ENCODE data around the gene ARAP1. TPM values are rescaled to one million over a fixed set of nuclear protein-coding genes. Genes with fewer than 3 reads are reported as not detected.

The ARAP1 gene
- total RNA-seq, 1 experiment from 2014 or later: 86.2 TPM

DNA sequence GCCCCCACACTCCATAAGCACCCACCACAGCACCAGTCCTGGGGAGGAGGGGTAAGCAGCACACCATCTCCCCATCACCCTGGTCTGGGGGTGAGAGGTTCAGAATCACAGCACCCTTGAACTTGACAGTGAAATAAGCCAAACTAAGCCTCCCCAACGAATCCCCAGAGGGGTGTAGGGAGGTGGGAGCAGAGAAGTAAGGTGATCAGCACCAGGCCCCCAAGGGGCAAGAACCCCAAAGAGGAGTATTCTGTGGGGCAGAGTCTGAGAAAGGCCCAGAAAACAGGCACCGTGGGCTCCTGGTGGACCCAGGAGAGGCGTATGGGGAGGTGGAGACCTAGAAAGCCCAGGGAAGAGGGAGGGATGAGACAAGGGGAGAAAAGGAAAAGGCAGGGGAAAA lies 30.9 kb downstream of the ARAP1 start:
- ATAC-seq (no peak), DNase-seq (no peak)
- H3K79me2 ChIP-seq (ENCODE audit: low read length): peaks cover 59% of the 10 kb centered on the region
- peak overlapping the region; percentile 58 for H3K4me3 ChIP-seq (ENCODE audit: low read length)
- no peak overlapping the region; the same call in 1 of the 2 replicates for H3K27ac ChIP-seq (ENCODE audit: low read length)
- no peaks in the 10 kb centered on the region for H3K9me2 ChIP-seq (replicated peaks; ENCODE audit: low read length)
- no peaks in the 10 kb centered on the region for H4K20me1 ChIP-seq (ENCODE audit: low read length)
- intact Hi-C loops (cut with micrococcal nuclease): loop anchor here (10.0 kb wide), 1 partner anchor 124 kb away; no protein-coding TSS in a partner anchor
- no peak overlapping the region for H2AFZ ChIP-seq (ENCODE audit: low read length)
- ChIA-PET POLR2A (ENCODE audit: unreplicated experiment) (no interaction called here), CTCF (no interaction called here)
- peaks cover 22% of the 10 kb centered on the region for H3K4me1 ChIP-seq (ENCODE audit: insufficient read depth, low read length)
- H3K27me3 ChIP-seq (ENCODE audit: low read length): no peaks in the 10 kb centered on the region
- TF ChIP-seq EZH2phosphoT487 (IDR thresholded peaks at IDR 0.05; ENCODE audit: borderline replicate concordance, low read length): no peak
- TF ChIP-seq, protein P1, sequence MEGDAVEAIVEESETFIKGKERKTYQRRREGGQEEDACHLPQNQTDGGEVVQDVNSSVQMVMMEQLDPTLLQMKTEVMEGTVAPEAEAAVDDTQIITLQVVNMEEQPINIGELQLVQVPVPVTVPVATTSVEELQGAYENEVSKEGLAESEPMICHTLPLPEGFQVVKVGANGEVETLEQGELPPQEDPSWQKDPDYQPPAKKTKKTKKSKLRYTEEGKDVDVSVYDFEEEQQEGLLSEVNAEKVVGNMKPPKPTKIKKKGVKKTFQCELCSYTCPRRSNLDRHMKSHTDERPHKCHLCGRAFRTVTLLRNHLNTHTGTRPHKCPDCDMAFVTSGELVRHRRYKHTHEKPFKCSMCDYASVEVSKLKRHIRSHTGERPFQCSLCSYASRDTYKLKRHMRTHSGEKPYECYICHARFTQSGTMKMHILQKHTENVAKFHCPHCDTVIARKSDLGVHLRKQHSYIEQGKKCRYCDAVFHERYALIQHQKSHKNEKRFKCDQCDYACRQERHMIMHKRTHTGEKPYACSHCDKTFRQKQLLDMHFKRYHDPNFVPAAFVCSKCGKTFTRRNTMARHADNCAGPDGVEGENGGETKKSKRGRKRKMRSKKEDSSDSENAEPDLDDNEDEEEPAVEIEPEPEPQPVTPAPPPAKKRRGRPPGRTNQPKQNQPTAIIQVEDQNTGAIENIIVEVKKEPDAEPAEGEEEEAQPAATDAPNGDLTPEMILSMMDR (conservative IDR thresholded peaks at IDR 0.05; ENCODE audit: low read depth, low read length): no peak
- no peak for TF ChIP-seq EZH2 (IDR thresholded peaks at IDR 0.05; ENCODE audit: low read length, unreplicated experiment)
- H3K9ac ChIP-seq (ENCODE audit: low read length): peak overlapping the region; percentile 61
- H3K36me3 ChIP-seq (ENCODE audit: low read depth, low read length): no peaks in the 10 kb centered on the region; the same call in 1 of the 2 replicates
- H3K9me3 ChIP-seq (ENCODE audit: low read length): no peaks in the 10 kb centered on the region
- BruUV-seq (replicated peaks): no TSS peak
- H3K4me2 ChIP-seq (ENCODE audit: low read length): peak overlapping the region; percentile 80
- H3F3A ChIP-seq (ENCODE audit: low read length, unreplicated experiment): no peaks in the 10 kb centered on the region

DNA sequence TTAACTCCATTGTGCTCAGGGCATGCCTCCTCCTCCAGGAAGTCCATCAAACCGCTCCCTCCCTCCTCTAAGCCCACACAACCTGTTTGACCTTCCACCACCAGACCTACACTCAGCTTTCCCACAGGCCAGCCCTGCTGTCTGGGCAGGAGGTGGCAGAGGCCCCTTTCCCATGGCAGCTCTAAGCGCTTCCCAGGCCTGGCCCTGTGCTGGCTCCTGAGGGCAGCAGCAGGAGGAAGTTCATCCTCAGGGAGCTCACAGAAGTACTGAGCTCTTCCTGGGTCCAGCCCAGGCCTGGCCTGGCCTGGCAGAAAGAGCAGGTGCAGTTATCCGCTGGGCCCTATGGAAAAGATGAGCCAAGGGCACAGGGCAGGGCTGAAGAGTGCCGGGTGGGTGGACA lies 31.4 kb downstream of the ARAP1 start:
- Histone ChIP-seq H3K27me3 (ENCODE audit: low read length) (no peaks in the 10 kb centered on the region), H3K36me3 (ENCODE audit: low read depth, low read length) (no peaks in the 10 kb centered on the region; the same call in 1 of the 2 replicates), H4K20me1 (ENCODE audit: low read length) (no peaks in the 10 kb centered on the region), H3K9ac (ENCODE audit: low read length) (no peak overlapping the region), H3F3A (ENCODE audit: low read length, unreplicated experiment) (no peaks in the 10 kb centered on the region), H3K79me2 (ENCODE audit: low read length) (peaks cover 59% of the 10 kb centered on the region), H3K4me1 (ENCODE audit: insufficient read depth, low read length) (peaks cover 22% of the 10 kb centered on the region), H3K9me2 (replicated peaks; ENCODE audit: low read length) (no peaks in the 10 kb centered on the region), H3K9me3 (ENCODE audit: low read length) (no peaks in the 10 kb centered on the region), H3K27ac (ENCODE audit: low read length) (no peak overlapping the region), H3K4me2 (ENCODE audit: low read length) (peak overlapping the region; percentile 80), H2AFZ (ENCODE audit: low read length) (no peak overlapping the region), H3K4me3 (ENCODE audit: low read length) (peak overlapping the region; percentile 58; the same call in 1 of the 2 replicates)
- no peak for DNase-seq
- ATAC-seq: no peak
- no TSS peak for BruUV-seq (replicated peaks)
- POLR2A ChIA-PET (ENCODE audit: unreplicated experiment): no interaction called here
- TF ChIP-seq EZH2phosphoT487 (IDR thresholded peaks at IDR 0.05; ENCODE audit: borderline replicate concordance, low read length): no peak
- no peak for TF ChIP-seq EZH2 (IDR thresholded peaks at IDR 0.05; ENCODE audit: low read length, unreplicated experiment)
- TF ChIP-seq, protein P1 (conservative IDR thresholded peaks at IDR 0.05; ENCODE audit: low read depth, low read length): no peak
- CTCF ChIA-PET: no interaction called here
- intact Hi-C loops (cut with micrococcal nuclease): loop anchor here (10.0 kb wide), 1 partner anchor 124 kb away; no protein-coding TSS in a partner anchor

DNA sequence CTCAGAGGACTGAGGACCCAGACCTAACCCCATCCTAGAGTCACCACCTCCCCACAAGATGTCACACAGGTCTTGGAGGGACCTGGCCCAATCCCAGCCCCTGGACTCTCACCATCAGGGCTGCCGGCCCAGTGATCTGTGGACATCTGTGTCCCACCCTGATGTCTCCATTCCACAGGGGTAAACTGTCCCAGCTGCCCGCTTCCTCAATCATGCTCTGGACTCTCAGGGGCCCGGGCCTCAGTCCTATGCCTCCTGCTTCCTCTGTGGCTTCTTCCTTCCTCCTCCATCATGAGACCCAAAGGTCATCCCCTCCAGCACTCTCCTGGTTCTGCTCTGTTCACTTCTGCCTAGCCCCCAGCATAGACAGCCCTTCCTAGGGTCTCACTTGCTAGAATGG lies 32.2 kb downstream of the ARAP1 start:
- no peak overlapping the region for H3K4me3 ChIP-seq (ENCODE audit: low read length)
- no peaks in the 10 kb centered on the region for H3F3A ChIP-seq (ENCODE audit: low read length, unreplicated experiment)
- ATAC-seq: no peak
- H3K9me3 ChIP-seq (ENCODE audit: low read length): no peaks in the 10 kb centered on the region
- POLR2A ChIA-PET (ENCODE audit: unreplicated experiment): no interaction called here
- CTCF ChIA-PET: no interaction called here
- H3K27me3 ChIP-seq (ENCODE audit: low read length): no peaks in the 10 kb centered on the region
- intact Hi-C loops (cut with micrococcal nuclease): loop anchor here (10.0 kb wide), 1 partner anchor 125 kb away; no protein-coding TSS in a partner anchor
- no peak overlapping the region for H3K4me2 ChIP-seq (ENCODE audit: low read length)
- H3K27ac ChIP-seq (ENCODE audit: low read length): no peak overlapping the region
- no TSS peak for BruUV-seq (replicated peaks)
- TF ChIP-seq, protein P1 (conservative IDR thresholded peaks at IDR 0.05; ENCODE audit: low read depth, low read length): no peak
- TF ChIP-seq EZH2phosphoT487 (IDR thresholded peaks at IDR 0.05; ENCODE audit: borderline replicate concordance, low read length) (no peak), EZH2 (IDR thresholded peaks at IDR 0.05; ENCODE audit: low read length, unreplicated experiment) (no peak)
- DNase-seq: no peak
- H3K9ac ChIP-seq (ENCODE audit: low read length): no peak overlapping the region
- H3K4me1 ChIP-seq (ENCODE audit: insufficient read depth, low read length): peaks cover 22% of the 10 kb centered on the region
- H4K20me1 ChIP-seq (ENCODE audit: low read length): no peaks in the 10 kb centered on the region
- H3K9me2 ChIP-seq (replicated peaks; ENCODE audit: low read length): no peaks in the 10 kb centered on the region
- H2AFZ ChIP-seq (ENCODE audit: low read length): no peak overlapping the region
- peaks cover 59% of the 10 kb centered on the region for H3K79me2 ChIP-seq (ENCODE audit: low read length)
- no peaks in the 10 kb centered on the region; the same call in 1 of the 2 replicates for H3K36me3 ChIP-seq (ENCODE audit: low read depth, low read length)

Data from PC-3 (cell line).